CD14-positive monocyte (primary cell): Measurements from ENCODE around the gene TOM1. TPM values are rescaled to one million over a fixed set of nuclear protein-coding genes. Genes with fewer than 3 reads are reported as not detected.

ENCODE experiments used
- DNase-seq, 3 donors: peaks; one replicate each; pipeline ENCODE4 v3.0.0-alpha.2; 2011 to 2022
- H2AFZ ChIP-seq: 2 replicates; pipeline ENCODE4 v1.6.0; 2012; ENCODE audit warnings: mild to moderate bottlenecking, low read depth, low read length, inconsistent platforms; ENCODE audit not compliant: insufficient read depth, poor library complexity, severe bottlenecking
- H3K27ac ChIP-seq, 2 donors: 1 replicate in 1 of 2; 2 replicates in 1 of 2; pipeline ENCODE4 v1.5.1; 2012 to 2013; ENCODE audit warnings: low read length in 2 of 2, control low read depth in 1 of 2, inconsistent platforms in 1 of 2, low read depth in 1 of 2, mild to moderate bottlenecking in 1 of 2
- H3K27me3 ChIP-seq, 2 donors: one replicate each; pipeline versions ENCODE4 v1.6.0 to v1.6.1; 2011 to 2013; ENCODE audit warnings: low read length in 2 of 2; ENCODE audit not compliant: control insufficient read depth in 2 of 2, insufficient read depth in 2 of 2
- H3K36me3 ChIP-seq, 2 donors: replicated peaks in 1 of 2; 1 replicate in 1 of 2; 2 replicates in 1 of 2; pipeline versions ENCODE4 v1.5.1 to v1.6.1; 2012 to 2013; ENCODE audit warnings: low read length in 2 of 2, control low read depth in 1 of 2, inconsistent platforms in 1 of 2, mild to moderate bottlenecking in 1 of 2; ENCODE audit not compliant: insufficient read depth in 2 of 2, control insufficient read depth in 1 of 2
- H3K4me1 ChIP-seq, 2 donors: 1 replicate in 1 of 2; 2 replicates in 1 of 2; pipeline versions ENCODE4 v1.5.1 to v1.6.1; 2012 to 2013; ENCODE audit warnings: low read length in 2 of 2, control low read depth in 1 of 2, inconsistent platforms in 1 of 2, mild to moderate bottlenecking in 1 of 2, moderate library complexity in 1 of 2; ENCODE audit not compliant: insufficient read depth in 2 of 2, control insufficient read depth in 1 of 2
- H3K4me2 ChIP-seq: replicated peaks from 2 replicates; pipeline ENCODE3; 2012; ENCODE audit warnings: low read length, moderate library complexity, mild to moderate bottlenecking; ENCODE audit not compliant: poor library complexity, severe bottlenecking; ENCODE audit errors: extremely low read depth
- H3K4me3 ChIP-seq, 3 experiments: fragments of 200-600 bp in 1 of 3; sonication (generic) in 1 of 3; replicated peaks in 1 of 3; 1 replicate in 2 of 3; 2 replicates in 1 of 3; pipeline ENCODE4 v1.5.1; 2011 to 2013; ENCODE audit warnings: low read length in 3 of 3, mild to moderate bottlenecking in 3 of 3, control low read depth in 2 of 3, low read depth in 2 of 3, inconsistent platforms in 1 of 3, moderate library complexity in 1 of 3
- H3K79me2 ChIP-seq: 2 replicates; pipeline ENCODE4 v1.6.0; 2012; ENCODE audit warnings: mild to moderate bottlenecking, control low read depth, inconsistent platforms, low read length, moderate library complexity; ENCODE audit not compliant: insufficient read depth
- H3K9ac ChIP-seq: 2 replicates; pipeline ENCODE4 v1.6.0; 2017; ENCODE audit warnings: low read length, mild to moderate bottlenecking; ENCODE audit not compliant: insufficient read depth, poor library complexity, severe bottlenecking
- H3K9me3 ChIP-seq, 2 donors: replicated peaks in 1 of 2; 1 replicate in 1 of 2; 2 replicates in 1 of 2; pipeline versions ENCODE4 v1.5.1 to v1.6.1; 2012 to 2013; ENCODE audit warnings: low read length in 2 of 2, control low read depth in 1 of 2; ENCODE audit not compliant: control insufficient read depth in 1 of 2, insufficient read depth in 1 of 2
- H4K20me1 ChIP-seq: 2 replicates; pipeline ENCODE4 v1.6.0; 2012; ENCODE audit warnings: mild to moderate bottlenecking, low read length, control low read depth, moderate library complexity; ENCODE audit not compliant: insufficient read depth
- H3K27ac Mint-ChIP-seq, 7 donors: one replicate each; pipeline ENCODE4 v1.8.0; 2020; ENCODE audit warnings: mild to moderate bottlenecking in 7 of 7, mixed read lengths in 7 of 7, moderate library complexity in 6 of 7, inconsistent platforms in 2 of 7
- H3K27me3 Mint-ChIP-seq, 3 donors: one replicate each; pipeline ENCODE4 v1.8.0; 2021 to 2022; ENCODE audit warnings: low read depth in 3 of 3, mild to moderate bottlenecking in 3 of 3, mixed read lengths in 3 of 3, moderate library complexity in 3 of 3, inconsistent platforms in 1 of 3
- H3K36me3 Mint-ChIP-seq, 2 donors: one replicate each; pipeline ENCODE4 v1.8.0; 2020; ENCODE audit warnings: mixed read lengths in 2 of 2, inconsistent platforms in 1 of 2, mild to moderate bottlenecking in 1 of 2
- H3K4me1 Mint-ChIP-seq: one replicate; pipeline ENCODE4 v1.8.0; 2020; ENCODE audit warnings: mild to moderate bottlenecking, mixed read lengths
- H3K4me3 Mint-ChIP-seq, 2 donors: one replicate each; pipeline ENCODE4 v1.8.0; 2020; ENCODE audit warnings: mild to moderate bottlenecking in 2 of 2, mixed read lengths in 2 of 2, moderate library complexity in 1 of 2
- H3K9me3 Mint-ChIP-seq, 7 donors: one replicate each; pipeline ENCODE4 v1.8.0; 2020 to 2022; ENCODE audit warnings: mixed read lengths in 7 of 7, mild to moderate bottlenecking in 6 of 7, moderate library complexity in 6 of 7, inconsistent platforms in 2 of 7
- CTCF ChIP-seq: fragments of 200-600 bp; IDR thresholded peaks from one replicate; pipeline ENCODE4 v1.8.0; 2022; ENCODE audit warnings: antibody characterized with exemption, mild to moderate bottlenecking
- WGBS: methylation state at CpG from one replicate; pipeline ENCODE4 v1.1.5; 2013; ENCODE audit warnings: missing lambda C conversion rate; ENCODE audit not compliant: insufficient coverage; 5-methylcytosine and 5-hydroxymethylcytosine counted together
- intact Hi-C, 2 donors: fragments of 100-400 bp; cut with micrococcal nuclease; formaldehyde crosslinking; loops; one replicate each; pipeline versions ENCODE4 v1.15.0 to v1.15.1; 2023
- polyA plus RNA-seq, 3 donors: library from polyadenylated mRNA; depleted of rRNA in 1 of 3; unstranded in 2 of 3; stranded (reverse) in 1 of 3; fragments of 300-500 nt in 2 of 3; fragments of >200 nt in 1 of 3; fragmentation: Illumina TruSeq in 2 of 3; gene quantifications; 1 replicate in 2 of 3; 2 replicates in 1 of 3; pipeline ENCODE4 v1.2.3, GENCODE V29; 2012 to 2021

Gene TOM1
- polyA plus RNA-seq, 3 donors: 80.5 to 167 (median 120) TPM

GRCh38 chr22:35348703-35349102, 49.0 kb downstream of the TOM1 start:
- Histone ChIP-seq H3K9ac (no peak overlapping the region), H3K4me3 (no peak overlapping the region), H4K20me1 (peaks cover 29% of the 10 kb centered on the region), H3K36me3 (peaks cover 42 to 48% of the 10 kb centered on the region in 2 donors), H2AFZ (no peak overlapping the region), H3K4me1 (peaks cover 31 to 35% of the 10 kb centered on the region in 2 donors), H3K27ac (no peak overlapping the region), H3K27me3 (no peaks in the 10 kb centered on the region), H3K9me3 (no peaks in the 10 kb centered on the region), H3K79me2 (no peaks in the 10 kb centered on the region), H3K4me2 (no peak overlapping the region)
- peaks cover 4 to 37% of the 10 kb centered on the region in 2 donors for H3K36me3 Mint-ChIP-seq
- peaks cover 0 to 2% (median 0%) of the 10 kb centered on the region in 3 donors for H3K27me3 Mint-ChIP-seq
- WGBS: 95% methylated on average over 4 of the region's 5 CpGs
- intact Hi-C loops: loop anchor here in 1 of 2 donors (5.0 to 10.0 kb wide), 2 partner anchors 34 to 196 kb away; partner anchors contain the start of genes HMOX1 and RASD2
- H3K4me3 Mint-ChIP-seq: no peak overlapping the region
- DNase-seq: no peak
- H3K27ac Mint-ChIP-seq: no peak overlapping the region
- TF ChIP-seq CTCF: no peak
- peaks cover 0 to 3% (median 0%) of the 10 kb centered on the region in 7 donors for H3K9me3 Mint-ChIP-seq
- peaks cover 44% of the 10 kb centered on the region for H3K4me1 Mint-ChIP-seq

GRCh38 chr22:35349368-35349703, 49.6 kb downstream of the TOM1 start:
- no peak overlapping the region for H3K27ac ChIP-seq
- Mint-ChIP-seq H3K27me3 (peaks cover 0 to 2% (median 0%) of the 10 kb centered on the region in 3 donors), H3K4me3 (no peak overlapping the region), H3K27ac (peak overlapping the region in 2 of 7 donors; percentile 6 to 43), H3K36me3 (peaks cover 4 to 36% of the 10 kb centered on the region in 2 donors), H3K9me3 (peaks cover 0 to 3% (median 0%) of the 10 kb centered on the region in 7 donors), H3K4me1 (peaks cover 50% of the 10 kb centered on the region)
- H3K36me3 ChIP-seq: peaks cover 36 to 42% of the 10 kb centered on the region in 2 donors
- intact Hi-C loops: loop anchor here in 1 of 2 donors (5.0 to 10.0 kb wide), 2 partner anchors 33 to 195 kb away; partner anchors contain the start of genes HMOX1 and RASD2
- H3K9me3 ChIP-seq: no peaks in the 10 kb centered on the region
- H3K79me2 ChIP-seq: no peaks in the 10 kb centered on the region
- no peak for TF ChIP-seq CTCF
- H4K20me1 ChIP-seq: peaks cover 22% of the 10 kb centered on the region
- H2AFZ ChIP-seq: no peak overlapping the region
- 83% methylated on average over 9 of the region's 9 CpGs for WGBS
- no peaks in the 10 kb centered on the region for H3K27me3 ChIP-seq
- H3K4me3 ChIP-seq: no peak overlapping the region
- no peak overlapping the region for H3K9ac ChIP-seq
- H3K4me1 ChIP-seq: peaks cover 38 to 42% of the 10 kb centered on the region in 2 donors
- no peak overlapping the region for H3K4me2 ChIP-seq
- no peak for DNase-seq
